Keratinocyte (primary cell): Measurements from ENCODE around the gene PBX2. TPM values are rescaled to one million over a fixed set of nuclear protein-coding genes. Genes with fewer than 3 reads are reported as not detected.
A peak's percentile ranks its signal among the peaks of the same experiment; 100 is the strongest.

Experiments
- DNase-seq: peaks from one replicate; pipeline ENCODE4 v3.0.0-alpha.2; 2011; ENCODE audit warnings: low read depth, missing footprints, low spot score
- FAIRE-seq: peaks from 2 replicates; lab custom pipeline; 2011; peaks lifted over from hg19 to GRCh38; lab: Jason Lieb, UNC
- H2AFZ ChIP-seq: 2 replicates; pipeline ENCODE4 v1.6.0; 2012; ENCODE audit warnings: low read length, control low read depth, inconsistent platforms; ENCODE audit not compliant: control insufficient read depth
- H3K27ac ChIP-seq: 2 replicates; pipeline ENCODE4 v1.5.1; 2011; ENCODE audit warnings: low read length; ENCODE audit not compliant: control insufficient read depth, insufficient read depth
- H3K27me3 ChIP-seq: 3 replicates; pipeline ENCODE4 v1.6.0; 2011; ENCODE audit warnings: low read length; ENCODE audit not compliant: control insufficient read depth, insufficient read depth; ENCODE audit errors: extremely low read depth
- H3K36me3 ChIP-seq, 2 experiments: 2 replicates in 1 of 2; 3 replicates in 1 of 2; pipeline ENCODE4 v1.5.1; 2011; ENCODE audit warnings: low read length in 2 of 2, mild to moderate bottlenecking in 1 of 2; ENCODE audit not compliant: control insufficient read depth in 2 of 2, insufficient read depth in 2 of 2; ENCODE audit errors: extremely low read depth in 1 of 2
- H3K4me1 ChIP-seq: 3 replicates; pipeline ENCODE4 v1.5.1; 2011; ENCODE audit warnings: low read length; ENCODE audit not compliant: control insufficient read depth, insufficient read depth; ENCODE audit errors: extremely low read depth
- H3K4me2 ChIP-seq: 3 replicates; pipeline ENCODE4 v1.6.0; 2011; ENCODE audit warnings: low read depth, low read length; ENCODE audit not compliant: control insufficient read depth, insufficient read depth; ENCODE audit errors: extremely low read depth
- H3K4me3 ChIP-seq, 3 experiments: fragments of 200-600 bp in 1 of 3; sonication (generic) in 1 of 3; 2 replicates in 2 of 3; 3 replicates in 1 of 3; pipeline ENCODE4 v1.5.1; 2011 to 2016; ENCODE audit warnings: low read length in 3 of 3, mild to moderate bottlenecking in 3 of 3, control low read depth in 2 of 3, inconsistent platforms in 1 of 3, low read depth in 1 of 3, mixed read lengths in 1 of 3, mixed run types in 1 of 3, moderate library complexity in 1 of 3; ENCODE audit not compliant: control insufficient read depth in 2 of 3, insufficient read depth in 2 of 3; ENCODE audit errors: extremely low read depth in 1 of 3
- H3K79me2 ChIP-seq: 2 replicates; pipeline ENCODE4 v1.6.0; 2012; ENCODE audit warnings: low read length; ENCODE audit not compliant: control insufficient read depth, insufficient read depth
- H3K9ac ChIP-seq: 3 replicates; pipeline ENCODE4 v1.6.0; 2011; ENCODE audit warnings: low read length; ENCODE audit not compliant: control insufficient read depth, insufficient read depth; ENCODE audit errors: extremely low read depth
- H3K9me1 ChIP-seq: 3 replicates; pipeline ENCODE4 v1.6.0; 2011; ENCODE audit warnings: low read length; ENCODE audit not compliant: control insufficient read depth, insufficient read depth; ENCODE audit errors: extremely low read depth
- H3K9me3 ChIP-seq: 2 replicates; pipeline ENCODE4 v1.5.1; 2012; ENCODE audit warnings: low read depth, low read length; ENCODE audit not compliant: control insufficient read depth
- H4K20me1 ChIP-seq: 3 replicates; pipeline ENCODE4 v1.6.0; 2011; ENCODE audit warnings: low read length; ENCODE audit not compliant: control insufficient read depth, insufficient read depth; ENCODE audit errors: extremely low read depth
- EZH2 ChIP-seq: IDR thresholded peaks from one replicate; pipeline ENCODE4 v1.6.1; 2012; ENCODE audit warnings: inconsistent platforms, mild to moderate bottlenecking, low read length, moderate library complexity
- dilution Hi-C: fragments of 300-500 bp; cut with MboI; formaldehyde crosslinking; loops from one replicate; pipeline ENCODE4 v1.7.0; 2020; ENCODE audit warnings: low sequenced_read_pairs; ENCODE audit not compliant: extremely low pct_ligation_motif_present
- polyA plus RNA-seq, 5 experiments: library from polyadenylated mRNA; depleted of rRNA in 3 of 5; stranded (reverse) in 3 of 5; stranded (forward) in 1 of 5; unstranded in 1 of 5; fragments of >200 nt; gene quantifications; 1 replicate in 1 of 5; 2 replicates in 3 of 5; 3 replicates in 1 of 5; pipeline versions ENCODE4 v1.2.1 to v1.2.3, GENCODE V29; 2011 to 2012; ENCODE audit warnings: missing spikeins in 2 of 5, low read depth in 1 of 5, low replicate concordance in 1 of 5
- TF ChIP-seq, protein P1 (sequence below), 3 experiments: IDR thresholded peaks in 1 of 3; conservative IDR thresholded peaks in 1 of 3; optimal IDR thresholded peaks in 1 of 3; 2 replicates in 2 of 3; 3 replicates in 1 of 3; pipeline versions ENCODE3 to v1.5.1; 2011; ENCODE audit warnings: low read length in 3 of 3, mild to moderate bottlenecking in 3 of 3, moderate library complexity in 2 of 3, control low read depth in 1 of 3, inconsistent platforms in 1 of 3; ENCODE audit not compliant: insufficient read depth in 2 of 3; ENCODE audit errors: extremely low read depth in 1 of 3

PBX2 gene
- polyA plus RNA-seq, 1 donor (not counting 4 experiments of a cell fraction or from before 2014, with no cell fraction given) = 43.5 TPM

DNA sequence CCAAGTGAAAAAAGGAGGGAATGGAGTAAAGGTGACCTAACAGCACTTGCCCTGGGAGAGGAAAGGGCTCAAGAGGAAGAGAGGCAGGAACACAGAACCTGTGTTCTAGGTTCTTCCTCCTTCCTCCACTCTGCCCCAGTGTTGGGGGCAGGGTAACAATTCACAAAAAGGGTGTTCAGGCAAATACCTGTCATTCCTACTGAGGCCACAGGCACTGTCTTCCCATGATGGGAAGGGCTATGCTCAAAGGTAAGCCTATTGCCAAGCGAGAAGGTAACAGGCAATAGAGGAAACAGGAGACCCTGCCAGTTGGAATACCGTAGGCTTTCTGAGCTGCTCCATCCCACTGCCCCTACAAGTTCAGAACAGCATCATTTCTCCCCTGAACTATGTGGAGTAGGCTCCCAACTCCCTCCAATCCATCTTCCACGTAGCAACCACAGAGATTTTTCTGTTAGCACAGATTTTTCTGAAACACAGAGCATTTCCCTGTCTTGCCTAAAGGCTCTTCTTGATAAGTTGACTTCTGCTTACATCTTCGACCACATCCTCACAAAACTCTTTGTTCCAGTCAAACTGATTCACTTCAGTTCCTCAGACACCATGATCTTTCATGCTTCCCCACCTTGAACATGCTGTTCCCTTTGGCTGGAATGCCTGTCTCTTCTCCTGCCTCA is 16.8 kb downstream of the PBX2 start:
- Histone ChIP-seq H2AFZ (no peak overlapping the region), H3K27me3 (no peaks in the 10 kb centered on the region), H3K79me2 (peaks cover 22% of the 10 kb centered on the region), H3K9me3 (no peaks in the 10 kb centered on the region), H3K4me2 (peak overlapping the region; percentile 37), H3K9ac (no peak overlapping the region), H3K4me1 (peaks cover 42% of the 10 kb centered on the region), H3K36me3 (peaks cover 14 to 15% of the 10 kb centered on the region in 2 experiments), H4K20me1 (no peaks in the 10 kb centered on the region), H3K4me3 (no peak overlapping the region), H3K9me1 (no peaks in the 10 kb centered on the region), H3K27ac (no peak overlapping the region)
- no peak for TF ChIP-seq EZH2
- TF ChIP-seq, protein P1, sequence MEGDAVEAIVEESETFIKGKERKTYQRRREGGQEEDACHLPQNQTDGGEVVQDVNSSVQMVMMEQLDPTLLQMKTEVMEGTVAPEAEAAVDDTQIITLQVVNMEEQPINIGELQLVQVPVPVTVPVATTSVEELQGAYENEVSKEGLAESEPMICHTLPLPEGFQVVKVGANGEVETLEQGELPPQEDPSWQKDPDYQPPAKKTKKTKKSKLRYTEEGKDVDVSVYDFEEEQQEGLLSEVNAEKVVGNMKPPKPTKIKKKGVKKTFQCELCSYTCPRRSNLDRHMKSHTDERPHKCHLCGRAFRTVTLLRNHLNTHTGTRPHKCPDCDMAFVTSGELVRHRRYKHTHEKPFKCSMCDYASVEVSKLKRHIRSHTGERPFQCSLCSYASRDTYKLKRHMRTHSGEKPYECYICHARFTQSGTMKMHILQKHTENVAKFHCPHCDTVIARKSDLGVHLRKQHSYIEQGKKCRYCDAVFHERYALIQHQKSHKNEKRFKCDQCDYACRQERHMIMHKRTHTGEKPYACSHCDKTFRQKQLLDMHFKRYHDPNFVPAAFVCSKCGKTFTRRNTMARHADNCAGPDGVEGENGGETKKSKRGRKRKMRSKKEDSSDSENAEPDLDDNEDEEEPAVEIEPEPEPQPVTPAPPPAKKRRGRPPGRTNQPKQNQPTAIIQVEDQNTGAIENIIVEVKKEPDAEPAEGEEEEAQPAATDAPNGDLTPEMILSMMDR (optimal IDR thresholded peaks at IDR 0.05 in 1 of 3, IDR thresholded peaks at IDR 0.05 in 1 of 3, conservative IDR thresholded peaks at IDR 0.05 in 1 of 3; ENCODE audit: extremely low read depth in 1 of 3, insufficient read depth in 2 of 3, low read length in 3 of 3) = no peak
- FAIRE-seq = no peak
- dilution Hi-C loops = no loop called here
- DNase-seq = no peak

DNA sequence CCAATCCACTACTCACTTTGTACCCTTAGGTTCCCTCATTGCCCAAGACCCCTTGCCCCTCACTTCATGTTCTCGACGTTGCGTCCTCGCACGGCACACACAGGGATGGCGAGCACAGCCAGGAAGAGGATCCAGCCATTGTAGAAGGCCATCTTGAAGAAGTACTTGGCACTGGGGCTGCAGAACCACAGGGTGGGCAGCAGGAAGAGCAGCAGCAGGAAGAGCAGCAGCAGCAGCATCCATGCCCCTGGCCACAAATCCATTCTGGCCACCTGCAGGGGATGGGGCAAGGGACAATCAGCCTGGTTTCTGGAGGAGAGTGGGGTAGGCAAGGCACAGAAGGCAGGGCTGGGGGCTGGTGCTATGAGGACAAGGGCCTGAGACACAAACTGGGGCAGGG is 18.8 kb downstream of the PBX2 start:
- Histone ChIP-seq H3K9me3 (no peaks in the 10 kb centered on the region), H3K9me1 (no peaks in the 10 kb centered on the region), H3K79me2 (peaks cover 22% of the 10 kb centered on the region), H3K27me3 (no peaks in the 10 kb centered on the region), H3K27ac (no peak overlapping the region), H3K4me3 (no peak overlapping the region), H3K4me1 (peaks cover 30% of the 10 kb centered on the region), H3K9ac (no peak overlapping the region), H3K36me3 (peaks cover 20 to 22% of the 10 kb centered on the region in 2 experiments), H3K4me2 (no peak overlapping the region), H4K20me1 (no peaks in the 10 kb centered on the region), H2AFZ (no peak overlapping the region)
- TF ChIP-seq, protein P1 (optimal IDR thresholded peaks at IDR 0.05 in 1 of 3, IDR thresholded peaks at IDR 0.05 in 1 of 3, conservative IDR thresholded peaks at IDR 0.05 in 1 of 3; ENCODE audit: extremely low read depth in 1 of 3, insufficient read depth in 2 of 3, low read length in 3 of 3) = no peak
- TF ChIP-seq EZH2 = no peak
- no peak for FAIRE-seq
- dilution Hi-C loops = no loop called here
- DNase-seq = no peak
